OCI-LY7 (cell line): Measurements from ENCODE around the gene BAIAP2. TPM values are rescaled to one million over a fixed set of nuclear protein-coding genes. Genes with fewer than 3 reads are reported as not detected.

Source experiments
- BruUV-seq: library from RNA; stranded (reverse); fragments of 400-500 nt; replicated peaks from 2 replicates; lab custom pipeline; 2021; lab: Mats Ljungman, UMichigan
- CTCF ChIA-PET: fragments of 300-600 bp; sonication (Branson Sonifier 250); formaldehyde crosslinking; loops from one replicate; lab custom pipeline; 2022; ENCODE audit warnings: antibody characterized with exemption; ENCODE audit not compliant: unreplicated experiment; lab: Charles Lee
- POLR2A ChIA-PET: fragments of 300-600 bp; sonication (Branson Sonifier 250); formaldehyde crosslinking; loops from one replicate; lab custom pipeline; 2022; ENCODE audit warnings: antibody characterized with exemption; lab: Charles Lee
- DNase-seq: peaks from one replicate; pipeline ENCODE4 v3.0.0-alpha.2; 2015; ENCODE audit warnings: low spot score
- H2AFZ ChIP-seq: fragments of 200-600 bp; sonication (generic), shearing (Covaris generic); 2 replicates; pipeline ENCODE4 v1.6.1; 2014; ENCODE audit warnings: mild to moderate bottlenecking, antibody characterized with exemption, low read length, moderate library complexity
- H3K27ac ChIP-seq: fragments of 200-600 bp; sonication (generic); 2 replicates; pipeline ENCODE4 v1.5.1; 2014; ENCODE audit warnings: mixed run types, low read depth, mild to moderate bottlenecking, moderate library complexity, low read length, inconsistent platforms; ENCODE audit not compliant: poor library complexity, severe bottlenecking
- H3K36me3 ChIP-seq: fragments of 200-600 bp; sonication (generic); 2 replicates; pipeline ENCODE4 v1.6.1; 2014; ENCODE audit warnings: mild to moderate bottlenecking, antibody characterized with exemption, low read length, moderate library complexity, mixed read lengths; ENCODE audit not compliant: insufficient read depth
- H3K4me1 ChIP-seq: fragments of 200-600 bp; sonication (generic); 2 replicates; pipeline ENCODE4 v1.5.1; 2014; ENCODE audit warnings: mild to moderate bottlenecking, low read length; ENCODE audit not compliant: insufficient read depth, poor library complexity, severe bottlenecking
- H3K4me2 ChIP-seq: fragments of 200-600 bp; sonication (generic); 2 replicates; pipeline ENCODE4 v1.6.1; 2014; ENCODE audit warnings: mild to moderate bottlenecking, low read length
- H3K4me3 ChIP-seq: fragments of 200-600 bp; sonication (generic); 2 replicates; pipeline ENCODE4 v1.5.1; 2014; ENCODE audit warnings: mild to moderate bottlenecking, low read depth, low read length; ENCODE audit not compliant: poor library complexity, severe bottlenecking
- H3K79me2 ChIP-seq: fragments of 200-600 bp; sonication (generic); 2 replicates; pipeline ENCODE4 v1.6.1; 2016; ENCODE audit warnings: low read depth, mild to moderate bottlenecking, low read length, moderate library complexity, mixed read lengths; ENCODE audit not compliant: insufficient read depth
- H3K9me2 ChIP-seq: fragments of 200-600 bp; sonication (generic); 2 replicates; pipeline ENCODE4 v1.6.1; 2016; ENCODE audit warnings: mild to moderate bottlenecking, low read length, mixed read lengths; ENCODE audit not compliant: insufficient read depth
- H3K9me3 ChIP-seq: fragments of 200-600 bp; sonication (generic); 2 replicates; pipeline ENCODE4 v1.6.1; 2014; ENCODE audit warnings: mild to moderate bottlenecking, mixed run types, low read length, mixed read lengths
- H4K20me1 ChIP-seq: fragments of 200-600 bp; sonication (generic); 2 replicates; pipeline ENCODE4 v1.6.1; 2014; ENCODE audit warnings: mild to moderate bottlenecking, antibody characterized with exemption, low read length, moderate library complexity, mixed read lengths; ENCODE audit not compliant: insufficient read depth
- EZH2phosphoT487 ChIP-seq: fragments of 200-600 bp; sonication (generic); IDR thresholded peaks from 2 replicates; pipeline ENCODE4 v1.6.1; 2018; ENCODE audit warnings: low read depth, borderline replicate concordance, mild to moderate bottlenecking, mixed run types, antibody characterized with exemption, low read length, moderate library complexity, mixed read lengths
- intact Hi-C: fragments of 100-400 bp; cut with micrococcal nuclease; formaldehyde crosslinking; loops from one replicate; pipeline ENCODE4 v1.10.0; 2022; ENCODE audit not compliant: unreplicated experiment
- total RNA-seq, 2 experiments: library from RNA; depleted of rRNA in 1 of 2; stranded (reverse); fragments of >200 nt in 1 of 2; shearing (Covaris generic) in 1 of 2; gene quantifications; 2 replicates each; pipeline ENCODE4 v1.2.3, GENCODE V29; 2014 to 2022
- TF ChIP-seq, protein P1 (sequence below): fragments of 200-600 bp; sonication (generic); conservative IDR thresholded peaks from 2 replicates; pipeline ENCODE4 v1.5.1; 2014; ENCODE audit warnings: mild to moderate bottlenecking, antibody characterized with exemption, low read length, moderate library complexity, mixed read lengths

BAIAP2 gene
- total RNA-seq, 2 experiments from 2014 or later = 2.1 to 2.3 TPM

- no peak overlapping the region for H3K27ac ChIP-seq
- no peak overlapping the region for H2AFZ ChIP-seq
- no peaks in the 10 kb centered on the region for H3K9me2 ChIP-seq
Observed at GRCh38 chr17:81160306-81160705, 125.4 kb downstream of the BAIAP2 start.

DNA sequence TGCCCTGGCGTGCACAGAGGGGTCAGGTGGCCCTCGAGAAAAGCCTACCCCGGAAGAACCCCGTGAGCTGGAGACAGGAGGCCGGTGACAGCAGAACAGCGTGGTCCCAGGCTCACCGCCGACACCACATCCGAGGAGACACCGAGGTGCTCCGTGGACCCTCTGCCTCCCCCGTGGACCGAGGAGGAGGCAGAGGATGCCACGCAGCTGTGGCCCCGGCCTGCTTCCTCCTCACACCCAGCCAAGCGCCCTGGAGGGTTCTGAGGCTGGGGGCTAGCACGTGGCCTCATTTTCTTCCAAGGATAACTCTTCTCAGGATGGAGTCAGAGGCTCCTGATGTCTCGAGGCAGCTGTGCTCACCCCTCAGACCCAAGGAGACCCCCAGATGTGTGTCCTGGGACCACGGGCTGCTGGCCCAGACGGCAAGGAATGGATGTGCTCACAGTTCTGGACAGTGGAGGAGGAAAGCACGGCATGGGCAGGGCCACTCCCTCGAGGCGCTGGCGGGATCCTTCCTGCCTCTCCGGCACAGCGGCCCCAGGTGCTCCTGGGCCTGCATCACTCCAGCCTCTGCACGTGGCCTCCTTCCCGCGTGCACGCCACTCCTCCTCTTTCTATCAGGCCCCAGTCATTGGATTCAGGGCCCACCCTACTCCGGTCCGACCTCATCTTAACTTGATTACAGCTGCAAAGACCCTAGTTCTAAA, 125.9 kb downstream of the BAIAP2 start:
- POLR2A ChIA-PET = no interaction called here
- H4K20me1 ChIP-seq = no peaks in the 10 kb centered on the region
- no peaks in the 10 kb centered on the region for H3K4me1 ChIP-seq
- no peak overlapping the region for H3K4me3 ChIP-seq
- H3K9me3 ChIP-seq = no peaks in the 10 kb centered on the region
- no peak overlapping the region for H3K27ac ChIP-seq
- BruUV-seq = no TSS peak
- no peaks in the 10 kb centered on the region for H3K36me3 ChIP-seq
- CTCF ChIA-PET = no interaction called here
- no peak for DNase-seq
- H2AFZ ChIP-seq = no peak overlapping the region
- H3K4me2 ChIP-seq = no peak overlapping the region
- H3K79me2 ChIP-seq = no peaks in the 10 kb centered on the region
- no peak for TF ChIP-seq EZH2phosphoT487
- TF ChIP-seq, protein P1, sequence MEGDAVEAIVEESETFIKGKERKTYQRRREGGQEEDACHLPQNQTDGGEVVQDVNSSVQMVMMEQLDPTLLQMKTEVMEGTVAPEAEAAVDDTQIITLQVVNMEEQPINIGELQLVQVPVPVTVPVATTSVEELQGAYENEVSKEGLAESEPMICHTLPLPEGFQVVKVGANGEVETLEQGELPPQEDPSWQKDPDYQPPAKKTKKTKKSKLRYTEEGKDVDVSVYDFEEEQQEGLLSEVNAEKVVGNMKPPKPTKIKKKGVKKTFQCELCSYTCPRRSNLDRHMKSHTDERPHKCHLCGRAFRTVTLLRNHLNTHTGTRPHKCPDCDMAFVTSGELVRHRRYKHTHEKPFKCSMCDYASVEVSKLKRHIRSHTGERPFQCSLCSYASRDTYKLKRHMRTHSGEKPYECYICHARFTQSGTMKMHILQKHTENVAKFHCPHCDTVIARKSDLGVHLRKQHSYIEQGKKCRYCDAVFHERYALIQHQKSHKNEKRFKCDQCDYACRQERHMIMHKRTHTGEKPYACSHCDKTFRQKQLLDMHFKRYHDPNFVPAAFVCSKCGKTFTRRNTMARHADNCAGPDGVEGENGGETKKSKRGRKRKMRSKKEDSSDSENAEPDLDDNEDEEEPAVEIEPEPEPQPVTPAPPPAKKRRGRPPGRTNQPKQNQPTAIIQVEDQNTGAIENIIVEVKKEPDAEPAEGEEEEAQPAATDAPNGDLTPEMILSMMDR = no peak
- H3K9me2 ChIP-seq = no peaks in the 10 kb centered on the region
- intact Hi-C loops = no loop called here

More at GRCh38 chr17:81160306-81160705, 125.4 kb downstream of the BAIAP2 start:
- no peaks in the 10 kb centered on the region for H3K36me3 ChIP-seq
- CTCF ChIA-PET = no interaction called here
- POLR2A ChIA-PET = no interaction called here
- no peaks in the 10 kb centered on the region for H4K20me1 ChIP-seq
- intact Hi-C loops = no loop called here
- DNase-seq = no peak
- no TSS peak for BruUV-seq
- no peaks in the 10 kb centered on the region for H3K4me1 ChIP-seq
- H3K4me2 ChIP-seq = no peak overlapping the region
- TF ChIP-seq, protein P1 = no peak
- TF ChIP-seq EZH2phosphoT487 = no peak
- no peaks in the 10 kb centered on the region for H3K79me2 ChIP-seq
- no peak overlapping the region for H3K4me3 ChIP-seq
- H3K9me3 ChIP-seq = no peaks in the 10 kb centered on the region

- Histone ChIP-seq H3K9me2 (no peaks in the 10 kb centered on the region), H4K20me1 (no peaks in the 10 kb centered on the region), H3K4me1 (no peaks in the 10 kb centered on the region), H3K27ac (no peak overlapping the region), H3K4me2 (no peak overlapping the region), H3K79me2 (no peaks in the 10 kb centered on the region), H3K4me3 (no peak overlapping the region), H3K36me3 (no peaks in the 10 kb centered on the region), H2AFZ (no peak overlapping the region), H3K9me3 (no peaks in the 10 kb centered on the region)
- BruUV-seq = no TSS peak
- TF ChIP-seq, protein P1 = no peak
- no peak for TF ChIP-seq EZH2phosphoT487
- intact Hi-C loops = no loop called here
- DNase-seq = no peak
- ChIA-PET CTCF (no interaction called here), POLR2A (no interaction called here)
Observed at GRCh38 chr17:81161536-81161935, 126.6 kb downstream of the BAIAP2 start.
